Measurements from ENCODE around the gene CARHSP1.

CARHSP1 gene

GRCh38 chr16:8892101-8892575 is 23.3 kb upstream of the CARHSP1 start:
- no peak overlapping the region for H3K27ac ChIP-seq (ENCODE audit: low read length, poor library complexity, severe bottlenecking)

GRCh38 chr16:8890549-8890921 is 21.7 kb upstream of the CARHSP1 start:
- no peak overlapping the region for H4K91ac ChIP-seq (ENCODE audit: low read length)
- 92% methylated on average over 5 of the region's 5 CpGs for WGBS
- no peak for DNase-seq

More at GRCh38 chr16:8892101-8892575, 23.3 kb upstream of the CARHSP1 start:
- Histone ChIP-seq H4K91ac (ENCODE audit: low read length) (no peak overlapping the region), H3K79me1 (replicated peaks; ENCODE audit: low read length, poor library complexity, severe bottlenecking) (peaks cover 31% of the 10 kb centered on the region), H3K23ac (ENCODE audit: low read length in 2 of 2) (no peak overlapping the region), H2BK5ac (ENCODE audit: low read depth, low read length, poor library complexity, severe bottlenecking) (no peak overlapping the region), H3K4me3 (ENCODE audit: insufficient read depth in 1 of 2, low read depth in 1 of 2, low read length in 2 of 2) (no peak overlapping the region), H3K4me1 (ENCODE audit: control insufficient read depth, insufficient read depth, low read depth, low read length) (peaks cover 12% of the 10 kb centered on the region), H3K4me2 (ENCODE audit: low read length, poor library complexity, severe bottlenecking) (no peak overlapping the region), H3K36me3 (ENCODE audit: control insufficient read depth in 1 of 2, insufficient read depth in 2 of 2, low read depth in 1 of 2, low read length in 2 of 2) (peaks cover 69 to 85% of the 10 kb centered on the region in 2 experiments), H3K18ac (ENCODE audit: low read depth in 1 of 2, low read length in 2 of 2) (no peak overlapping the region), H3K9ac (ENCODE audit: low read length) (no peak overlapping the region), H3K9me3 (ENCODE audit: control insufficient read depth, low read length) (no peaks in the 10 kb centered on the region), H3K27me3 (ENCODE audit: control insufficient read depth in 1 of 2, insufficient read depth in 1 of 2, low read length in 2 of 2) (no peaks in the 10 kb centered on the region), H2AFZ (ENCODE audit: low read depth, low read length) (no peak overlapping the region), H3K14ac (ENCODE audit: low read length in 2 of 2) (no peak overlapping the region), H2AK5ac (ENCODE audit: low read length, severe bottlenecking) (no peak overlapping the region), H4K8ac (ENCODE audit: low read length) (no peak overlapping the region), H2BK120ac (ENCODE audit: low read depth, low read length) (no peak overlapping the region), H2BK12ac (ENCODE audit: low read length in 2 of 2) (no peak overlapping the region), H2BK15ac (ENCODE audit: low read depth, poor library complexity, severe bottlenecking) (no peak overlapping the region), H3K4ac (ENCODE audit: low read depth in 1 of 2, low read length in 2 of 2) (no peak overlapping the region)
- no peak for DNase-seq
- WGBS = 94% methylated on average over 11 of the region's 16 CpGs

GRCh38 chr16:8889893-8890548 is 21.2 kb upstream of the CARHSP1 start:
- Histone ChIP-seq H4K91ac (ENCODE audit: low read length) (no peak overlapping the region), H3K4me3 (ENCODE audit: insufficient read depth in 1 of 2, low read depth in 1 of 2, low read length in 2 of 2) (no peak overlapping the region), H2AFZ (ENCODE audit: low read depth, low read length) (no peak overlapping the region), H3K27ac (ENCODE audit: low read length, poor library complexity, severe bottlenecking) (no peak overlapping the region), H2BK12ac (ENCODE audit: low read length in 2 of 2) (no peak overlapping the region), H3K14ac (ENCODE audit: low read length in 2 of 2) (no peak overlapping the region), H3K27me3 (ENCODE audit: control insufficient read depth in 1 of 2, insufficient read depth in 1 of 2, low read length in 2 of 2) (no peaks in the 10 kb centered on the region), H4K8ac (ENCODE audit: low read length) (no peak overlapping the region), H2AK5ac (ENCODE audit: low read length, severe bottlenecking) (no peak overlapping the region), H3K79me1 (replicated peaks; ENCODE audit: low read length, poor library complexity, severe bottlenecking) (peaks cover 25% of the 10 kb centered on the region), H2BK120ac (ENCODE audit: low read depth, low read length) (no peak overlapping the region), H2BK5ac (ENCODE audit: low read depth, low read length, poor library complexity, severe bottlenecking) (no peak overlapping the region), H3K4ac (ENCODE audit: low read depth in 1 of 2, low read length in 2 of 2) (no peak overlapping the region), H2BK15ac (ENCODE audit: low read depth, poor library complexity, severe bottlenecking) (no peak overlapping the region), H3K18ac (ENCODE audit: low read depth in 1 of 2, low read length in 2 of 2) (no peak overlapping the region), H3K9me3 (ENCODE audit: control insufficient read depth, low read length) (no peaks in the 10 kb centered on the region), H3K9ac (ENCODE audit: low read length) (no peak overlapping the region), H3K36me3 (ENCODE audit: control insufficient read depth in 1 of 2, insufficient read depth in 2 of 2, low read depth in 1 of 2, low read length in 2 of 2) (peaks cover 64 to 67% of the 10 kb centered on the region in 2 experiments), H3K4me1 (ENCODE audit: control insufficient read depth, insufficient read depth, low read depth, low read length) (peaks cover 32% of the 10 kb centered on the region), H3K4me2 (ENCODE audit: low read length, poor library complexity, severe bottlenecking) (no peak overlapping the region), H3K23ac (ENCODE audit: low read length in 2 of 2) (no peak overlapping the region)
- no peak for DNase-seq
- WGBS = 95% methylated on average over 14 of the region's 14 CpGs

More at GRCh38 chr16:8890549-8890921, 21.7 kb upstream of the CARHSP1 start:
- Histone ChIP-seq H2BK15ac (ENCODE audit: low read depth, poor library complexity, severe bottlenecking) (no peak overlapping the region), H3K23ac (ENCODE audit: low read length in 2 of 2) (no peak overlapping the region), H3K14ac (ENCODE audit: low read length in 2 of 2) (no peak overlapping the region), H2BK5ac (ENCODE audit: low read depth, low read length, poor library complexity, severe bottlenecking) (no peak overlapping the region), H3K27me3 (ENCODE audit: control insufficient read depth in 1 of 2, insufficient read depth in 1 of 2, low read length in 2 of 2) (no peaks in the 10 kb centered on the region), H3K36me3 (ENCODE audit: control insufficient read depth in 1 of 2, insufficient read depth in 2 of 2, low read depth in 1 of 2, low read length in 2 of 2) (peaks cover 65 to 72% of the 10 kb centered on the region in 2 experiments), H2AFZ (ENCODE audit: low read depth, low read length) (no peak overlapping the region), H2BK120ac (ENCODE audit: low read depth, low read length) (no peak overlapping the region), H3K4ac (ENCODE audit: low read depth in 1 of 2, low read length in 2 of 2) (no peak overlapping the region), H3K18ac (ENCODE audit: low read depth in 1 of 2, low read length in 2 of 2) (no peak overlapping the region), H3K9me3 (ENCODE audit: control insufficient read depth, low read length) (no peaks in the 10 kb centered on the region), H3K79me1 (replicated peaks; ENCODE audit: low read length, poor library complexity, severe bottlenecking) (peaks cover 29% of the 10 kb centered on the region), H4K8ac (ENCODE audit: low read length) (no peak overlapping the region), H3K9ac (ENCODE audit: low read length) (no peak overlapping the region), H3K4me3 (ENCODE audit: insufficient read depth in 1 of 2, low read depth in 1 of 2, low read length in 2 of 2) (no peak overlapping the region), H2AK5ac (ENCODE audit: low read length, severe bottlenecking) (no peak overlapping the region), H3K4me2 (ENCODE audit: low read length, poor library complexity, severe bottlenecking) (no peak overlapping the region), H3K27ac (ENCODE audit: low read length, poor library complexity, severe bottlenecking) (no peak overlapping the region), H3K4me1 (ENCODE audit: control insufficient read depth, insufficient read depth, low read depth, low read length) (peaks cover 27% of the 10 kb centered on the region), H2BK12ac (ENCODE audit: low read length in 2 of 2) (no peak overlapping the region)

- no peak overlapping the region for H2AFZ ChIP-seq (ENCODE audit: low read depth, low read length)
- H3K9ac ChIP-seq (ENCODE audit: low read length) = no peak overlapping the region
- no peak overlapping the region for H4K8ac ChIP-seq (ENCODE audit: low read length)
- H3K18ac ChIP-seq (ENCODE audit: low read depth in 1 of 2, low read length in 2 of 2) = no peak overlapping the region
- DNase-seq = no peak
- H2BK5ac ChIP-seq (ENCODE audit: low read depth, low read length, poor library complexity, severe bottlenecking) = no peak overlapping the region
- no peak overlapping the region for H2BK12ac ChIP-seq (ENCODE audit: low read length in 2 of 2)
- H3K4ac ChIP-seq (ENCODE audit: low read depth in 1 of 2, low read length in 2 of 2) = no peak overlapping the region
- peaks cover 39% of the 10 kb centered on the region for H3K4me1 ChIP-seq (ENCODE audit: control insufficient read depth, insufficient read depth, low read depth, low read length)
- H2AK5ac ChIP-seq (ENCODE audit: low read length, severe bottlenecking) = no peak overlapping the region
- H3K14ac ChIP-seq (ENCODE audit: low read length in 2 of 2) = no peak overlapping the region
- no peaks in the 10 kb centered on the region for H3K27me3 ChIP-seq (ENCODE audit: control insufficient read depth in 1 of 2, insufficient read depth in 1 of 2, low read length in 2 of 2)
- H3K23ac ChIP-seq (ENCODE audit: low read length in 2 of 2) = no peak overlapping the region
- no peak overlapping the region for H2BK15ac ChIP-seq (ENCODE audit: low read depth, poor library complexity, severe bottlenecking)
- no peaks in the 10 kb centered on the region for H3K9me3 ChIP-seq (ENCODE audit: control insufficient read depth, low read length)
- H3K27ac ChIP-seq (ENCODE audit: low read length, poor library complexity, severe bottlenecking) = no peak overlapping the region
- H2BK120ac ChIP-seq (ENCODE audit: low read depth, low read length) = no peak overlapping the region
- H3K79me1 ChIP-seq (replicated peaks; ENCODE audit: low read length, poor library complexity, severe bottlenecking) = peaks cover 20% of the 10 kb centered on the region
- 93% methylated on average over 22 of the region's 23 CpGs for WGBS
- H3K36me3 ChIP-seq (ENCODE audit: control insufficient read depth in 1 of 2, insufficient read depth in 2 of 2, low read depth in 1 of 2, low read length in 2 of 2) = peaks cover 56 to 59% of the 10 kb centered on the region in 2 experiments
- no peak overlapping the region for H4K91ac ChIP-seq (ENCODE audit: low read length)
- no peak overlapping the region for H3K4me2 ChIP-seq (ENCODE audit: low read length, poor library complexity, severe bottlenecking)
- H3K4me3 ChIP-seq (ENCODE audit: insufficient read depth in 1 of 2, low read depth in 1 of 2, low read length in 2 of 2) = no peak overlapping the region
Observed at GRCh38 chr16:8888951-8889892, 20.4 kb upstream of the CARHSP1 start.

All from mesenchymal stem cell (in vitro differentiated cells and primary cell).